Fibroblast of pulmonary artery (primary cell): ENCODE results near the gene IPMK.
"Not testable (repeated sequence)": the region's sequence is repeated elsewhere in the genome, so short reads cannot be mapped to it uniquely, and the experiment has no call there.

Experiments
- DNase-seq: peaks from one replicate; pipeline ENCODE4 v3.0.0-alpha.2; 2010; ENCODE audit warnings: low read depth
- H3K4me3 ChIP-seq: replicated peaks from 2 replicates; pipeline ENCODE4 v1.5.1; 2011; ENCODE audit warnings: low read depth, mild to moderate bottlenecking, control low read depth, low read length, moderate library complexity
- CTCF ChIP-seq: IDR thresholded peaks from 2 replicates; pipeline ENCODE4 v1.5.1; 2011; ENCODE audit warnings: mild to moderate bottlenecking, control low read depth, low read length, inconsistent platforms; ENCODE audit errors: missing control alignments

Gene IPMK

GRCh38 chr10:58157076-58157766, 110.5 kb downstream of the IPMK start:
- no peak for TF ChIP-seq CTCF
- peak; percentile 100 for DNase-seq
- H3K4me3 ChIP-seq = no peak overlapping the region

GRCh38 chr10:58155941-58156340, 111.8 kb downstream of the IPMK start:
- not testable (repeated sequence) for DNase-seq, H3K4me3 ChIP-seq

DNA sequence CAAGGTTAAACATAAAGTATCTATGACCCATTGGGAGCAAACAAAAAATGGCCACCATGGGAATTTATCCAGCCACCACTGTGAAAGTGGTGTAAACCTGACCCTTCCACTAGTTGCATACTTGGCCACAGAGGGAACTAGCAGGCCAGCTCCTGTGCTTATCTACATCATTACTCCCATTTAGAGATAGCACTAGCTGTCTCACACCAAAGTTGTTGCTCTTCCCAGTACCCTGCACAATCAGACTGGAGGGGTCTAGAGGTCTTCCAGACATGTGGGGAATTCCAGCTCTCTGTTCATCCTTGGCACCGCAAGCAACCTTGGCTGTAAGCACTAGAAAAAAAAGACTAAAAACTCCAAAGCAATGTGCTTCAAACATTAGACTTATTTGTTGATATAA, 113.9 kb downstream of the IPMK start:
- no peak for TF ChIP-seq CTCF
- DNase-seq = no peak
- no peak overlapping the region for H3K4me3 ChIP-seq

DNA sequence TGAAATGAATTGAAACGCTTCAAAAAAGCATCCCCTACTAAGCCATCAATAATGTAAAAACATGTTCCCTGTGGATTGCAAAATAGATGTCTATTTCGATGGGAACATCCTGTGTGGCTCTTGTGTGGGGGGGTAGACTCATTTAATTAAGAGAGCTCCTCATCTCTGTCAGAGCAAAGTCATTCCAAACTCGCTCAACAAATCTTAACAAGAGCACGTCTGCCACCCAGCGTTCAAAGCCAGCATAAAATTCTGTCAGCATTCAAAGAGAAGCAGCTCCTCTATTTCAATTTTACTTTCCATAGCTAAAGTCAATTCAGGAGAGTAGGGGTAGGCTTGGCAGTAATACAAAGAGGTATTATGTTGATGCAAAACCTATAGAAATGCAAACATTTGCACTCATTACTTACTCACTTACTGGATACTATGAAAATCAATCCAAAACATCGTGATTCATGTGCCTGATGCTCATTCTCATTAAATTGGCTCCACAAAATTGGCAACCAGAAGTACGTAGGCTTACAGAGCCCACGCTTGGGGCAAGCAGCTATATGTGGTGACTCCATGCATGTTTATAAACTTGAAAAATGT, 114.9 kb downstream of the IPMK start:
- no peak overlapping the region for H3K4me3 ChIP-seq
- DNase-seq = peak; percentile 76
- TF ChIP-seq CTCF = peak; percentile 76

GRCh38 chr10:58150290-58150689, 117.4 kb downstream of the IPMK start:
- no peak overlapping the region for H3K4me3 ChIP-seq
- DNase-seq = no peak
- no peak for TF ChIP-seq CTCF

DNA sequence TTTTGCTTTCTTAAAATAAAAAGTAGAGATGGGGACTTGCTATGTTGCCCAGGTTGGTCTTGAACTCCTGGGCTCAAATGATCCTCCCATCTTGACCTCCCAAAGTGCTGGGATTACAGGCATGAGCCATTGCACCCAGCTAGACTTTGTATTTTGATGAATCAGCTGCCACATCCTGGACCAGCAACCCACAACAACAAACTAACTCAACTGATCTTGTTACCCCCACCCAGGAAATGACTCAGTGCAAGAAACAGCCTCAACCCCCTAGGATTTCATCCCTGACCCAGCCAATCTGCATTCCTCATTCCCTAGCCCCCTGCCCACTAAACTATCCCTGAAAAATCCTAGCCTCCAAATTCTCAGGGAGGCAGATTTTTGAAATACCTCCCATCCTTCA, 123.8 kb downstream of the IPMK start:
- TF ChIP-seq CTCF = no peak
- no peak for DNase-seq
- H3K4me3 ChIP-seq = no peak overlapping the region
